SK-N-SH treated with all-trans-retinoic acid at 6 μM for 48 hours (cell line): Measurements from ENCODE around the gene ASIC4.

Source experiments
- OSR1 ChIP-seq: fragments of 250-450 bp; sonication (Bioruptor Pico); IDR thresholded peaks from 2 replicates; pipeline ENCODE4 v1.8.0; 2022; ENCODE audit warnings: moderate library complexity, mild to moderate bottlenecking, inconsistent platforms
- PPARA ChIP-seq: fragments of 250-450 bp; sonication (Bioruptor Pico); IDR thresholded peaks from 2 replicates; pipeline ENCODE4 v1.5.0; 2020; ENCODE audit warnings: mild to moderate bottlenecking, borderline replicate concordance
- ZC3H10 ChIP-seq: fragments of 250-450 bp; sonication (Bioruptor Pico); IDR thresholded peaks from 2 replicates; pipeline ENCODE4 v1.5.1; 2021; ENCODE audit warnings: mild to moderate bottlenecking, moderate library complexity
- ZNF70 ChIP-seq: fragments of 450-650 bp; formaldehyde crosslinking; IDR thresholded peaks from 2 replicates; pipeline ENCODE4 v1.5.0; 2020; ENCODE audit warnings: mild to moderate bottlenecking, moderate library complexity
- TF ChIP-seq, protein P1 (sequence below): fragments of 250-450 bp; sonication (Bioruptor Pico); IDR thresholded peaks from 2 replicates; pipeline ENCODE4 v1.5.0; 2020; ENCODE audit warnings: mild to moderate bottlenecking, moderate library complexity
- TF ChIP-seq, protein P2 (sequence below): fragments of 250-450 bp; sonication (Bioruptor Pico); IDR thresholded peaks from 2 replicates; pipeline ENCODE4 v1.8.0; 2020; ENCODE audit warnings: mild to moderate bottlenecking, moderate library complexity, borderline replicate concordance
- TF ChIP-seq, protein P3 (sequence below): fragments of 250-450 bp; sonication (Bioruptor Pico); IDR thresholded peaks from 2 replicates; pipeline ENCODE4 v1.8.0; 2021; ENCODE audit warnings: low read depth, mild to moderate bottlenecking, moderate library complexity, borderline replicate concordance

DNA sequence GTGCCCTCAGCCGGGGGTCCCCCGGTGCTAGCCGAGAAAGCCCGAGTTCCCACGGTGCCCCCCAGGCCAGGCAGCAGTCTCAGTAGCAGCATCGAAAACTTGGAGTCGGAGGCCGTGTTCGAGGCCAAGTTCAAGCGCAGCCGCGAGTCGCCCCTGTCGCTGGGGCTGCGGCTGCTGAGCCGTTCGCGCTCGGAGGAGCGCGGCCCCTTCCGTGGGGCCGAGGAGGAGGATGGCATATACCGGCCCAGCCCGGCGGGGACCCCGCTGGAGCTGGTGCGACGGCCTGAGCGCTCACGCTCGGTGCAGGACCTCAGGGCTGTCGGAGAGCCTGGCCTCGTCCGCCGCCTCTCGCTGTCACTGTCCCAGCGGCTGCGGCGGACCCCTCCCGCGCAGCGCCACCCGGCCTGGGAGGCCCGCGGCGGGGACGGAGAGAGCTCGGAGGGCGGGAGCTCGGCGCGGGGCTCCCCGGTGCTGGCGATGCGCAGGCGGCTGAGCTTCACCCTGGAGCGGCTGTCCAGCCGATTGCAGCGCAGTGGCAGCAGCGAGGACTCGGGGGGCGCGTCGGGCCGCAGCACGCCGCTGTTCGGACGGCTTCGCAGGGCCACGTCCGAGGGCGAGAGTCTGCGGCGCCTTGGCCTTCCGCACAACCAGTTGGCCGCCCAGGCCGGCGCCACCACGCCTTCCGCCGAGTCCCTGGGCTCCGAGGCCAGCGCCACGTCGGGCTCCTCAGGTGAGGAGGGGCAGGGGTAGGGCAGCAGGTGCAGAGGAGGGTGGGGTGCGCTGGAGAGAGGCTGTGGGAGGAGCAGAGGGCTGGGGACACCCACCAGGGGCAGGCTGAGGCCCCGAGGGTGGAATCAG lies 29.7 kb upstream of the ASIC4 start:
- TF ChIP-seq, protein P1, sequence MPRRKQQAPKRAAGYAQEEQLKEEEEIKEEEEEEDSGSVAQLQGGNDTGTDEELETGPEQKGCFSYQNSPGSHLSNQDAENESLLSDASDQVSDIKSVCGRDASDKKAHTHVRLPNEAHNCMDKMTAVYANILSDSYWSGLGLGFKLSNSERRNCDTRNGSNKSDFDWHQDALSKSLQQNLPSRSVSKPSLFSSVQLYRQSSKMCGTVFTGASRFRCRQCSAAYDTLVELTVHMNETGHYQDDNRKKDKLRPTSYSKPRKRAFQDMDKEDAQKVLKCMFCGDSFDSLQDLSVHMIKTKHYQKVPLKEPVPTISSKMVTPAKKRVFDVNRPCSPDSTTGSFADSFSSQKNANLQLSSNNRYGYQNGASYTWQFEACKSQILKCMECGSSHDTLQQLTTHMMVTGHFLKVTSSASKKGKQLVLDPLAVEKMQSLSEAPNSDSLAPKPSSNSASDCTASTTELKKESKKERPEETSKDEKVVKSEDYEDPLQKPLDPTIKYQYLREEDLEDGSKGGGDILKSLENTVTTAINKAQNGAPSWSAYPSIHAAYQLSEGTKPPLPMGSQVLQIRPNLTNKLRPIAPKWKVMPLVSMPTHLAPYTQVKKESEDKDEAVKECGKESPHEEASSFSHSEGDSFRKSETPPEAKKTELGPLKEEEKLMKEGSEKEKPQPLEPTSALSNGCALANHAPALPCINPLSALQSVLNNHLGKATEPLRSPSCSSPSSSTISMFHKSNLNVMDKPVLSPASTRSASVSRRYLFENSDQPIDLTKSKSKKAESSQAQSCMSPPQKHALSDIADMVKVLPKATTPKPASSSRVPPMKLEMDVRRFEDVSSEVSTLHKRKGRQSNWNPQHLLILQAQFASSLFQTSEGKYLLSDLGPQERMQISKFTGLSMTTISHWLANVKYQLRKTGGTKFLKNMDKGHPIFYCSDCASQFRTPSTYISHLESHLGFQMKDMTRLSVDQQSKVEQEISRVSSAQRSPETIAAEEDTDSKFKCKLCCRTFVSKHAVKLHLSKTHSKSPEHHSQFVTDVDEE (CRISPR knock-in tag) = no peak
- TF ChIP-seq OSR1 (CRISPR knock-in tag) = no peak
- TF ChIP-seq ZNF70 (CRISPR knock-in tag) = no peak
- no peak for TF ChIP-seq ZC3H10 (CRISPR knock-in tag)
- TF ChIP-seq, protein P2, sequence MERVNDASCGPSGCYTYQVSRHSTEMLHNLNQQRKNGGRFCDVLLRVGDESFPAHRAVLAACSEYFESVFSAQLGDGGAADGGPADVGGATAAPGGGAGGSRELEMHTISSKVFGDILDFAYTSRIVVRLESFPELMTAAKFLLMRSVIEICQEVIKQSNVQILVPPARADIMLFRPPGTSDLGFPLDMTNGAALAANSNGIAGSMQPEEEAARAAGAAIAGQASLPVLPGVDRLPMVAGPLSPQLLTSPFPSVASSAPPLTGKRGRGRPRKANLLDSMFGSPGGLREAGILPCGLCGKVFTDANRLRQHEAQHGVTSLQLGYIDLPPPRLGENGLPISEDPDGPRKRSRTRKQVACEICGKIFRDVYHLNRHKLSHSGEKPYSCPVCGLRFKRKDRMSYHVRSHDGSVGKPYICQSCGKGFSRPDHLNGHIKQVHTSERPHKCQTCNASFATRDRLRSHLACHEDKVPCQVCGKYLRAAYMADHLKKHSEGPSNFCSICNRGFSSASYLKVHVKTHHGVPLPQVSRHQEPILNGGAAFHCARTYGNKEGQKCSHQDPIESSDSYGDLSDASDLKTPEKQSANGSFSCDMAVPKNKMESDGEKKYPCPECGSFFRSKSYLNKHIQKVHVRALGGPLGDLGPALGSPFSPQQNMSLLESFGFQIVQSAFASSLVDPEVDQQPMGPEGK (CRISPR knock-in tag) = no peak
- TF ChIP-seq PPARA (CRISPR knock-in tag) = no peak
- TF ChIP-seq, protein P3, sequence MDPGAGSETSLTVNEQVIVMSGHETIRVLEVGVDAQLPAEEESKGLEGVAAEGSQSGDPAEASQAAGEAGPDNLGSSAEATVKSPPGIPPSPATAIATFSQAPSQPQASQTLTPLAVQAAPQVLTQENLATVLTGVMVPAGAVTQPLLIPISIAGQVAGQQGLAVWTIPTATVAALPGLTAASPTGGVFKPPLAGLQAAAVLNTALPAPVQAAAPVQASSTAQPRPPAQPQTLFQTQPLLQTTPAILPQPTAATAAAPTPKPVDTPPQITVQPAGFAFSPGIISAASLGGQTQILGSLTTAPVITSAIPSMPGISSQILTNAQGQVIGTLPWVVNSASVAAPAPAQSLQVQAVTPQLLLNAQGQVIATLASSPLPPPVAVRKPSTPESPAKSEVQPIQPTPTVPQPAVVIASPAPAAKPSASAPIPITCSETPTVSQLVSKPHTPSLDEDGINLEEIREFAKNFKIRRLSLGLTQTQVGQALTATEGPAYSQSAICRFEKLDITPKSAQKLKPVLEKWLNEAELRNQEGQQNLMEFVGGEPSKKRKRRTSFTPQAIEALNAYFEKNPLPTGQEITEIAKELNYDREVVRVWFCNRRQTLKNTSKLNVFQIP (CRISPR knock-in tag) = no peak
